Neural cell (in vitro differentiated cells): ENCODE data around the gene LSM4. TPM values are rescaled to one million over a fixed set of nuclear protein-coding genes. Genes with fewer than 3 reads are reported as not detected.

ENCODE experiments used
- H2AFZ ChIP-seq: fragments of 200-600, 300-800 bp; sonication (generic), shearing (Covaris generic); 2 replicates; pipeline ENCODE4 v1.6.0; 2014; ENCODE audit warnings: low read depth, mild to moderate bottlenecking, antibody characterized with exemption, low read length, moderate library complexity
- H3F3A ChIP-seq: fragments of 200-600 bp; shearing (Covaris generic); 2 replicates; pipeline ENCODE4 v1.6.1; 2016; ENCODE audit warnings: mild to moderate bottlenecking, moderate library complexity, mixed read lengths, antibody characterized with exemption, low read length; ENCODE audit not compliant: insufficient read depth, poor library complexity, severe bottlenecking
- H3K27ac ChIP-seq: fragments of 200-600, 300-800 bp; sonication (generic), shearing (Covaris generic); 2 replicates; pipeline ENCODE4 v1.5.1; 2014; ENCODE audit warnings: mild to moderate bottlenecking, low read length, moderate library complexity
- H3K27me3 ChIP-seq: fragments of 300-800, 200-600 bp; sonication (generic), shearing (Covaris generic); 2 replicates; pipeline ENCODE4 v1.6.0; 2014; ENCODE audit warnings: mild to moderate bottlenecking, low read depth, low read length, moderate library complexity; ENCODE audit not compliant: insufficient read depth
- H3K36me3 ChIP-seq: fragments of 300-800, 200-600 bp; sonication (generic), shearing (Covaris generic); 2 replicates; pipeline ENCODE4 v1.5.1; 2014; ENCODE audit warnings: mild to moderate bottlenecking, antibody characterized with exemption, low read length, moderate library complexity; ENCODE audit not compliant: insufficient read depth
- H3K4me2 ChIP-seq: fragments of 300-800, 200-600 bp; sonication (generic), shearing (Covaris generic); 2 replicates; pipeline ENCODE4 v1.6.0; 2014; ENCODE audit warnings: mild to moderate bottlenecking, low read length
- H3K4me3 ChIP-seq: fragments of 300-800, 200-600 bp; sonication (generic), shearing (Covaris generic); 2 replicates; pipeline ENCODE4 v1.5.1; 2014; ENCODE audit warnings: mild to moderate bottlenecking, low read length, moderate library complexity
- H3K79me2 ChIP-seq: fragments of 200-600 bp; shearing (Covaris generic); replicated peaks from 2 replicates; pipeline ENCODE4 v1.6.0; 2014; ENCODE audit warnings: mild to moderate bottlenecking, low read length, moderate library complexity; ENCODE audit not compliant: insufficient read depth
- H3K9ac ChIP-seq: fragments of 300-800, 200-600 bp; sonication (generic), shearing (Covaris generic); 2 replicates; pipeline ENCODE4 v1.6.1; 2016; ENCODE audit warnings: mild to moderate bottlenecking, low read length, mixed read lengths
- H3K9me2 ChIP-seq: fragments of 200-600 bp; shearing (Covaris generic); 2 replicates; pipeline ENCODE4 v1.6.1; 2016; ENCODE audit warnings: mild to moderate bottlenecking, low read length, mixed read lengths; ENCODE audit not compliant: insufficient read depth
- H3K9me3 ChIP-seq: fragments of 200-600, 300-800 bp; sonication (generic), shearing (Covaris generic); 2 replicates; pipeline ENCODE4 v1.6.1; 2016; ENCODE audit warnings: mild to moderate bottlenecking, mixed run types, low read length, moderate library complexity, mixed read lengths
- H4K20me1 ChIP-seq: fragments of 200-600 bp; shearing (Covaris generic); 2 replicates; pipeline ENCODE4 v1.6.1; 2016; ENCODE audit warnings: mild to moderate bottlenecking, mixed run types; ENCODE audit not compliant: insufficient read depth
- CTCF ChIP-seq: fragments of 450-650 bp; IDR thresholded peaks from 2 replicates; pipeline ENCODE4 v1.5.1; 2014; ENCODE audit warnings: antibody characterized with exemption, mild to moderate bottlenecking, moderate library complexity; ENCODE audit not compliant: poor library complexity, severe bottlenecking
- EP300 ChIP-seq: fragments of 450-650 bp; conservative IDR thresholded peaks from 2 replicates; pipeline ENCODE4 v1.6.1; 2014; ENCODE audit warnings: antibody characterized with exemption, mild to moderate bottlenecking, moderate library complexity; ENCODE audit not compliant: poor library complexity, severe bottlenecking
- EZH2 ChIP-seq: fragments of 200-600, 300-800 bp; shearing (Covaris generic), sonication (generic); IDR thresholded peaks from 2 replicates; pipeline ENCODE4 v1.6.1; 2014; ENCODE audit warnings: antibody characterized with exemption, low read length, borderline replicate concordance, mild to moderate bottlenecking; ENCODE audit not compliant: insufficient read depth, poor library complexity, severe bottlenecking
- MXI1 ChIP-seq: fragments of 450-650 bp; conservative IDR thresholded peaks from 2 replicates; pipeline ENCODE4 v1.6.1; 2014; ENCODE audit warnings: antibody characterized with exemption, mild to moderate bottlenecking; ENCODE audit not compliant: poor library complexity, severe bottlenecking
- POLR2AphosphoS5 ChIP-seq: IDR thresholded peaks from 2 replicates; pipeline ENCODE4 v1.6.1; 2012
- RAD21 ChIP-seq: fragments of 450-650 bp; conservative IDR thresholded peaks from 2 replicates; pipeline ENCODE4 v1.6.1; 2014; ENCODE audit warnings: antibody characterized with exemption, mild to moderate bottlenecking, moderate library complexity
- REST ChIP-seq: IDR thresholded peaks from 2 replicates; pipeline ENCODE4 v1.6.1; 2012; ENCODE audit warnings: borderline replicate concordance
- SMC3 ChIP-seq: fragments of 450-650 bp; conservative IDR thresholded peaks from 2 replicates; pipeline ENCODE4 v1.6.1; 2014; ENCODE audit warnings: antibody characterized with exemption, mild to moderate bottlenecking, moderate library complexity; ENCODE audit not compliant: poor library complexity
- TAF1 ChIP-seq: IDR thresholded peaks from 2 replicates; pipeline ENCODE4 v1.6.1; 2012; ENCODE audit warnings: low read depth
- polyA plus RNA-seq: library from polyadenylated mRNA; depleted of rRNA; stranded (reverse); fragments of >200 nt; gene quantifications from 2 replicates; pipeline ENCODE4 v1.2.3, GENCODE V29; 2014

LSM4 gene
- polyA plus RNA-seq, 1 donor from 2014 or later = 382 TPM

- Histone ChIP-seq H2AFZ (no peak overlapping the region), H3K36me3 (peaks cover 15% of the 10 kb centered on the region), H3K9ac (peak overlapping the region; percentile 99), H3K27me3 (no peaks in the 10 kb centered on the region), H3K79me2 (peaks cover 63% of the 10 kb centered on the region), H4K20me1 (peaks cover 47% of the 10 kb centered on the region), H3K27ac (no peak overlapping the region), H3K4me2 (peak overlapping the region; percentile 63), H3K9me3 (no peaks in the 10 kb centered on the region), H3K9me2 (no peaks in the 10 kb centered on the region), H3K4me3 (peak overlapping the region; percentile 100), H3F3A (peaks cover 5% of the 10 kb centered on the region)
- peak; percentile 23 for TF ChIP-seq CTCF
- TF ChIP-seq MXI1 = no peak
Observed at GRCh38 chr19:18278521-18279265, 44.2 kb downstream of the LSM4 start.

GRCh38 chr19:18274781-18275356, 48.0 kb downstream of the LSM4 start:
- Histone ChIP-seq H2AFZ (no peak overlapping the region), H4K20me1 (peaks cover 40% of the 10 kb centered on the region), H3K4me3 (no peak overlapping the region), H3K36me3 (peaks cover 15% of the 10 kb centered on the region), H3K9me2 (no peaks in the 10 kb centered on the region), H3K9ac (no peak overlapping the region), H3K27me3 (no peaks in the 10 kb centered on the region), H3K79me2 (peaks cover 53% of the 10 kb centered on the region), H3K4me2 (no peak overlapping the region), H3K27ac (no peak overlapping the region), H3F3A (no peaks in the 10 kb centered on the region), H3K9me3 (no peaks in the 10 kb centered on the region)
- TF ChIP-seq CTCF (no peak), EP300 (no peak), EZH2 (no peak), MXI1 (no peak), POLR2AphosphoS5 (no peak), TAF1 (no peak), RAD21 (no peak), REST (no peak), SMC3 (no peak)
